ENCODE results near the gene EXD3.
A peak's percentile ranks its signal among the peaks of the same experiment; 100 is the strongest.

Gene EXD3

GRCh38 chr9:137461316-137461662, 38.3 kb upstream of the EXD3 start:
- TF ChIP-seq CTCF (IDR thresholded peaks at IDR 0.05; ENCODE audit: low read depth, low read length): no peak
- H3K4me3 ChIP-seq (ENCODE audit: low read depth, low read length): no peak overlapping the region

- H3K4me3 ChIP-seq (ENCODE audit: low read depth, low read length): no peak overlapping the region
These were observed 37.7 kb upstream of the EXD3 start for GRCh38 chr9:137460363-137461315.

GRCh38 chr9:137459601-137460362, 36.8 kb upstream of the EXD3 start:
- peak overlapping the region; percentile 72 for H3K4me3 ChIP-seq (ENCODE audit: low read depth, low read length)
- no peak for TF ChIP-seq CTCF (IDR thresholded peaks at IDR 0.05; ENCODE audit: low read depth, low read length)

More at GRCh38 chr9:137460363-137461315, 37.7 kb upstream of the EXD3 start:
- no peak for TF ChIP-seq CTCF (IDR thresholded peaks at IDR 0.05; ENCODE audit: low read depth, low read length)

- peak within 1 kb of the TSS; percentile 72 for H3K4me3 ChIP-seq (ENCODE audit: low read depth, low read length)
- no peak for TF ChIP-seq CTCF (IDR thresholded peaks at IDR 0.05; ENCODE audit: low read depth, low read length)
These were observed 36.2 kb upstream of the EXD3 start, which contains the start of gene NSMF for GRCh38 chr9:137459152-137459600. Gene NSMF (minus strand): TSS chr9:137459334. CDS start chr9:137459102, 232 bp downstream.

- peak overlapping the region; percentile 72 for H3K4me3 ChIP-seq (ENCODE audit: low read depth, low read length)
- no peak for TF ChIP-seq CTCF (IDR thresholded peaks at IDR 0.05; ENCODE audit: low read depth, low read length)
These were observed 35.5 kb upstream of the EXD3 start for GRCh38 chr9:137458194-137459151.

GRCh38 chr9:137457406-137458193, 34.6 kb upstream of the EXD3 start:
- no peak for TF ChIP-seq CTCF (IDR thresholded peaks at IDR 0.05; ENCODE audit: low read depth, low read length)

More at GRCh38 chr9:137457406-137458193, 34.6 kb upstream of the EXD3 start:
- H3K4me3 ChIP-seq (ENCODE audit: low read depth, low read length): peak overlapping the region; percentile 72

All from WI38 (cell line).